ENCODE results near the gene ZNF417. TPM values are rescaled to one million over a fixed set of nuclear protein-coding genes. Genes with fewer than 3 reads are reported as not detected.
"Not testable (repeated sequence)": the region's sequence is repeated elsewhere in the genome, so short reads cannot be mapped to it uniquely, and the experiment has no call there.

ZNF417 gene
- total RNA-seq, result 10 to 100 TPM; 16.5 to 17.0 TPM

DNA sequence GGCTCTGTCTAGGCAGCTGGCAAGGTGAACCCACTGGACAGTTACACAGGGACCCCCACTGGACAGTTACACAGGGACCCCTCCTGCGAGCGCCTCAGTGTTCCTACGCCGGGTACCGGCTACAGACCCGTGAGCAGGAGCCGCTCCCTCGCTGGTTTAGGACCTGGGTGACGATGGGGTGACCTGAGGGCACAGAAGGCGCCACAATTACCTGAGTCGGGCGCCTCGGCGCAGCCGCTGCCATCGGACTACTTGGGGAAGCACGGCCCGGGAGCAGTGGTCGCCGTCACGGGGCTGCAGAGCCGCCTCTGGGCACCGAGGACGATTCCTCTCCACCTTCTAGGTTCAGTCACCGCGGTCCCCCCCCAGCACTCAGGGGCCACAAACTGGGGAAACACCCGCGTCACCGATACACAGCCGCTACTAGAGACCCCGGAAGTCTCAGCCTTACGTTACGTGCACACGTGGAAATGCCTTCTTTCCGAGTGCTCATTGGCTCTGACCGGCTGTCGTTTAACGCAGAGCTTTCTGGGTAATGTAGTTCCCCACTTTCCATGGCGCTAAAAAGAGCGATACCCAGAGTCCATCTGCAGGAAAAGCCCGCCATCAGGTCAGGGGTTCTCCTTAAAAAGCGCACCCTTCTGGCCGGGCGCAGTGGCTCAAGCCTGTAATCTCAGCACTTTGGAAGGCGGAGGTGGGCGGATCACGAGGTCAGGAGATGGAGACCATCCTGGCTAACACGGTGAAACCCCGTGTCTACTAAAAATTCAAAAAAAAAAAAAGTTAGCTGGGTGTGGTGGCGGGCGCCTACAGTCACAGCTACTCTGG, at the start of gene ZNF417:
Gene ZNF417, minus strand, starts transcription at position 425 of the 828 bp plus-strand sequence. Its CDS starts 181 bp downstream, at position 244.
- Histone ChIP-seq H3K27ac (peak within 1 kb of the TSS; percentile 63 to 75), H3K4me3 (peak within 1 kb of the TSS; percentile 74 to 92)
- H3K9me3 ChIP-seq; intact Hi-C loops (cut with DNase I); H3K27me3 ChIP-seq (replicated peaks; ENCODE audit: insufficient read depth); H3K4me1 ChIP-seq (replicated peaks); H3K36me3 ChIP-seq: not testable (repeated sequence)
- TF ChIP-seq POLR2A (IDR thresholded peaks at IDR 0.05) (peak; percentile 36), POLR2AphosphoS5 (IDR thresholded peaks at IDR 0.05) (peak; percentile 96)
- TF ChIP-seq, protein P1, sequence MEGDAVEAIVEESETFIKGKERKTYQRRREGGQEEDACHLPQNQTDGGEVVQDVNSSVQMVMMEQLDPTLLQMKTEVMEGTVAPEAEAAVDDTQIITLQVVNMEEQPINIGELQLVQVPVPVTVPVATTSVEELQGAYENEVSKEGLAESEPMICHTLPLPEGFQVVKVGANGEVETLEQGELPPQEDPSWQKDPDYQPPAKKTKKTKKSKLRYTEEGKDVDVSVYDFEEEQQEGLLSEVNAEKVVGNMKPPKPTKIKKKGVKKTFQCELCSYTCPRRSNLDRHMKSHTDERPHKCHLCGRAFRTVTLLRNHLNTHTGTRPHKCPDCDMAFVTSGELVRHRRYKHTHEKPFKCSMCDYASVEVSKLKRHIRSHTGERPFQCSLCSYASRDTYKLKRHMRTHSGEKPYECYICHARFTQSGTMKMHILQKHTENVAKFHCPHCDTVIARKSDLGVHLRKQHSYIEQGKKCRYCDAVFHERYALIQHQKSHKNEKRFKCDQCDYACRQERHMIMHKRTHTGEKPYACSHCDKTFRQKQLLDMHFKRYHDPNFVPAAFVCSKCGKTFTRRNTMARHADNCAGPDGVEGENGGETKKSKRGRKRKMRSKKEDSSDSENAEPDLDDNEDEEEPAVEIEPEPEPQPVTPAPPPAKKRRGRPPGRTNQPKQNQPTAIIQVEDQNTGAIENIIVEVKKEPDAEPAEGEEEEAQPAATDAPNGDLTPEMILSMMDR (IDR thresholded peaks at IDR 0.05), result peak in 2 of 4 experiments; percentile 35 to 51
- under 1% methylated on average over 51 of the region's 51 CpGs for WGBS
- DNase-seq (ENCODE audit: low spot score), result peak; percentile 89

DNA sequence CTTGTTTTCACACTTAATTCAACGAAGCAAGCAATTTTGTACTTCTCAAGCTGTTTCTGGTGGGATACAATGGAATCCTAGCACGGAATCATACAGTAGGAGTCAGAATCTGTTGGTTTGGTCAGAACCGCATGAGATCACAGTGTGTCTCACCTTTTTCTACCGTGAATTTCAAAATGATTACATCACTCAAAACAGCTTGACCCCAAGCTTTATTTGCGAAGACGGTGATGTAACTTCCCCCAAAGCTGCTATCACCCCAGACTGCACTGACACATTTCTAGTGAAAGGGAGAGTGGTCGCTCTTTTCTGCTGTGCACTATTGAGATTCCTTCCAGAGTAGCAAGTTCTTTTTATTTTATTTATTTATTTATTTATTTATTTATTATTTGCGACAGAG, 48.4 kb upstream of the ZNF417 start:
- TF ChIP-seq, protein P1 (IDR thresholded peaks at IDR 0.05), result no peak
- TF ChIP-seq POLR2A (IDR thresholded peaks at IDR 0.05) (no peak), POLR2AphosphoS5 (IDR thresholded peaks at IDR 0.05) (no peak)
- DNase-seq (ENCODE audit: low spot score), result no peak
- H3K4me1 ChIP-seq (replicated peaks), result no peaks in the 10 kb centered on the region
- no peak overlapping the region for H3K4me3 ChIP-seq
- no peaks in the 10 kb centered on the region for H3K9me3 ChIP-seq
- H3K27ac ChIP-seq, result no peak overlapping the region
- no peaks in the 10 kb centered on the region for H3K27me3 ChIP-seq (replicated peaks; ENCODE audit: insufficient read depth)
- no peaks in the 10 kb centered on the region for H3K36me3 ChIP-seq
- intact Hi-C loops (cut with DNase I), result no loop called here
- WGBS, result 85% methylated on average over 8 of the region's 8 CpGs

DNA sequence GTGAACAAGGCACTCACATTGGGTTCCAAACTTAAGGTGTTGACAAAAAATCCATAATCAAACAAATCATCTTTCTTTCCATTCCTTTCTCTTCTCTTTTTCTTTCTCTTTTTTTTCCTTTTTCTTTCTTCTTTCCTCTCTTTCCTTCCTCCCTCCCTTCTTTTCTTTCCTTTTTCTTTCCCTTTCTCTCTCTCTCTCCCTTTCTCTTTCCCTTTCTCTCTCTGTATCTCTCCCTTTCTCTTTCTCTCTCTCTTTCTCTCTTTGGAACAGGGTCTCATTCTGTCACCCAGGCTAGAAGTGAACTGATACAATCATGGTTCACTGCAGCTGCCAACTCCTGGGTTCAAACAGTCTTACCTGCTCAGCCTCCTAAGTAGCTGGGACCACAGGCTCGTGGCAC, 45.4 kb upstream of the ZNF417 start:
- no peak for DNase-seq (ENCODE audit: low spot score)
- intact Hi-C loops (cut with DNase I), result no loop called here

DNA sequence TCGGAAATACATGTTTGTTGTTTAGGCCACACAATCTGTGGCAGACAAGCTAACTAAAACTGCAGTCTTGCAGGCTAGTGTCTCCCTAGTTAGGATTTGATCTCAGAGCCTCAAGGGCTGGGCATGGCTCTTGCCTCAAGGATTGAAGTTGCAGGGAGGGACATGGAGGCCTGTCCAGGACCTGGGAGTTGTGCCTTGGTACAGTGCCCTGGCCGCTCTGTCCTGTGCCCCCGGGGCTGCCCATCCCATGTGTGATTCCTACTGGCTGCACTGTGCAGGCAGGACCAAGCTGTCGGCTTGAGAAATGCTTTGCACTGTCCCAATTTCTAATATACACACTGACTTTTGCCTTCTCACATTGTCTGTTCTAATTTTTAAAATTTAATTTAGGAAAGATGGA, 38.6 kb upstream of the ZNF417 start:
- 94% methylated on average over 4 of the region's 4 CpGs for WGBS
- H3K4me1 ChIP-seq (replicated peaks), result no peaks in the 10 kb centered on the region
- DNase-seq (ENCODE audit: low spot score), result no peak
- H3K36me3 ChIP-seq, result no peaks in the 10 kb centered on the region
- intact Hi-C loops (cut with DNase I), result no loop called here
- no peak overlapping the region for H3K27ac ChIP-seq
- H3K9me3 ChIP-seq, result no peaks in the 10 kb centered on the region
- no peak overlapping the region for H3K4me3 ChIP-seq
- no peaks in the 10 kb centered on the region for H3K27me3 ChIP-seq (replicated peaks; ENCODE audit: insufficient read depth)
- TF ChIP-seq POLR2AphosphoS5 (IDR thresholded peaks at IDR 0.05) (no peak), POLR2A (IDR thresholded peaks at IDR 0.05) (no peak)
- TF ChIP-seq, protein P1 (IDR thresholded peaks at IDR 0.05), result no peak

More for the DNA sequence above, 45.4 kb upstream of the ZNF417 start:
- no peak for TF ChIP-seq POLR2A (IDR thresholded peaks at IDR 0.05)
- TF ChIP-seq, protein P1 (IDR thresholded peaks at IDR 0.05), result no peak
- TF ChIP-seq POLR2AphosphoS5 (IDR thresholded peaks at IDR 0.05), result no peak
- no peak overlapping the region for H3K27ac ChIP-seq
- WGBS, result 88% methylated on average over 1 of the region's 1 CpG
- no peaks in the 10 kb centered on the region for H3K9me3 ChIP-seq
- no peaks in the 10 kb centered on the region for H3K27me3 ChIP-seq (replicated peaks; ENCODE audit: insufficient read depth)
- H3K4me3 ChIP-seq, result no peak overlapping the region
- H3K36me3 ChIP-seq, result no peaks in the 10 kb centered on the region
- no peaks in the 10 kb centered on the region for H3K4me1 ChIP-seq (replicated peaks)

DNA sequence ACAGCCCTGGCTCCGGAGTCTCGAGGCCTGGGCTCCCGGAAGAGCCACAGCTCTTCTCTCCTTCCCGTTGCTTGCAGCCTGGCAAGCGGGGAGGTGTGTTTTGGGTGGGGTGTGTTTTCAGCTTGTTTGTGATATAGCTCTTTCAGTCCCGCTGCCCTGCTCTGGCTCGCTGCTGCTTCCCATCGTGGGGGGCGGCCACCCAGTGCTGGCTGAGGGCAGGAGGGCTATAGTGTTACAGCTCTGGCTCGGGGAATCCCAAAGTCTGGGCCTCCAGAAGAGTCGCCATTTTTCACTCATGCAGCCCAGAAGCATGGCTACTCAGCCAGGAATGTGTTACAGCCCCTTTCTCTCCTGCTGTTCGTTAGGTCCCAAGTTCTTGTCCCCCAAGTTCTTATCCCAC, 33.3 kb upstream of the ZNF417 start:
- TF ChIP-seq POLR2A (IDR thresholded peaks at IDR 0.05) (no peak), POLR2AphosphoS5 (IDR thresholded peaks at IDR 0.05) (no peak)
- TF ChIP-seq, protein P1 (IDR thresholded peaks at IDR 0.05), result no peak
- Histone ChIP-seq H3K4me3 (no peak overlapping the region), H3K36me3 (no peaks in the 10 kb centered on the region), H3K27ac (no peak overlapping the region), H3K9me3 (no peaks in the 10 kb centered on the region), H3K4me1 (replicated peaks) (no peaks in the 10 kb centered on the region), H3K27me3 (replicated peaks; ENCODE audit: insufficient read depth) (no peaks in the 10 kb centered on the region)
- DNase-seq (ENCODE audit: low spot score), result no peak
- 88% methylated on average over 12 of the region's 12 CpGs for WGBS
- intact Hi-C loops (cut with DNase I), result no loop called here

All from prostate gland (tissue), 2 donors.